GM23248 (cell line): ENCODE results near the gene TRDMT1.

ENCODE experiments used
- EZH2 ChIP-seq: fragments of 200-600 bp; sonication (generic); IDR thresholded peaks from 2 replicates; pipeline ENCODE4 v1.6.1; 2018; ENCODE audit warnings: antibody characterized with exemption, mild to moderate bottlenecking; ENCODE audit not compliant: insufficient read depth, poor library complexity, severe bottlenecking
- EZH2phosphoT487 ChIP-seq: fragments of 200-600 bp; sonication (generic); IDR thresholded peaks from 2 replicates; pipeline ENCODE4 v1.6.1; 2018; ENCODE audit warnings: antibody characterized with exemption, moderate library complexity, mild to moderate bottlenecking, low read depth; ENCODE audit not compliant: insufficient read depth

DNA sequence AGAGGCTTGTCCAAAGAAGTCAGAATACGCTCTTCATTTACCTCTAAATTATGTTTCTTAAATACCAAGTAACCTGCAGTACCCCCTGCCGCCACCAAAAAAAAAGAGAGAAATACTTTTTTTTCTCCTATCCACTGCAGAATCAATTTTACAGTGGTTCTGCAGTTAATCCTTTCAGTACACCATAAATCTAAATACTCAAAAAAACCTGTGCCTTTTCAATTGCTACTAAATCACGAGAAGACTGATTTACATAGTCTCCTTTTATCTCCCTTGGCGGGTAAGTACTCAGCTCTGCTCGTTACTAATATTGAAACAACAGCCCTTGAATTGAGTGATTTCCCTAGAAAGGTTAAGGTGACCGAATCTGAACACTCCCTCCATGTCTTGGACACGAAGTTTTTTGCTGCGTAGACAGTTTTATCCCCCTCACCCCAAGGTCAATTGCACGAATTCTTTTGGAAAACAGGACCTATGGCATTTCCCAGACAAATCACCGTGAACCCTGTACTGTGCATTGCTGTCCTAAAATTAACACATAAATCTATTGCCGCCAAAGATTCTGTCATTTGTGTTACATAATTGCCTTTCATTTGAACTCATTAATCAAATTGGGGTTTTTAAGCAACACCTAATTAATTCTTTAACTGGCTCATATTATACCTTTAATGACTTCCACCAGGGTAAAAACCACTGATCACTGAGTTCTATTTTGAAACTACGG lies 26.1 kb upstream of the TRDMT1 start:
- no peak for TF ChIP-seq EZH2phosphoT487
- TF ChIP-seq EZH2, result no peak
